Measurements from ENCODE around the gene XCL1.
"Not testable (repeated sequence)": the region's sequence is repeated elsewhere in the genome, so short reads cannot be mapped to it uniquely, and the experiment has no call there.

DNA sequence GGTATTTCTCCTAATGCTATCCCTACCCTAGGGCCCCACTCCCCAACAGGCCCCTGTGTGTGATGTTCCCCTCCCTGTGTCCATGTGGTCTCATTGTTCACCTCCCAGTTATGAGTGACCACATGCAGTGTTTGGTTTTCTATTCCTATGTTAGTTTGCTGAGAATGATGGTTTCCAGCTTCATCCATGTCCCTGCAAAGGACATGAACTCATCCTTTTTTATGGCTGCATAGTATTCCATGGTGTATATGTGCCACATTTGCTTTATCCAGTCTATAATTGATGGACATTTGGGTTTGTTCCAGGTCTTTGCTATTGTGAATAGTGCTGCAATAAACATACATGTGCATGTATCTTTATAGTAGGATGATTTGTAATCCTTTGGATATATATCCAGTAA, 19.0 kb downstream of the XCL1 start:
- not testable (repeated sequence) for TF ChIP-seq EZH2 (optimal IDR thresholded peaks at IDR 0.05; ENCODE audit: low read depth, low read length); EZH2phosphoT487 (IDR thresholded peaks at IDR 0.05; ENCODE audit: low read length)
- TF ChIP-seq, protein P1, sequence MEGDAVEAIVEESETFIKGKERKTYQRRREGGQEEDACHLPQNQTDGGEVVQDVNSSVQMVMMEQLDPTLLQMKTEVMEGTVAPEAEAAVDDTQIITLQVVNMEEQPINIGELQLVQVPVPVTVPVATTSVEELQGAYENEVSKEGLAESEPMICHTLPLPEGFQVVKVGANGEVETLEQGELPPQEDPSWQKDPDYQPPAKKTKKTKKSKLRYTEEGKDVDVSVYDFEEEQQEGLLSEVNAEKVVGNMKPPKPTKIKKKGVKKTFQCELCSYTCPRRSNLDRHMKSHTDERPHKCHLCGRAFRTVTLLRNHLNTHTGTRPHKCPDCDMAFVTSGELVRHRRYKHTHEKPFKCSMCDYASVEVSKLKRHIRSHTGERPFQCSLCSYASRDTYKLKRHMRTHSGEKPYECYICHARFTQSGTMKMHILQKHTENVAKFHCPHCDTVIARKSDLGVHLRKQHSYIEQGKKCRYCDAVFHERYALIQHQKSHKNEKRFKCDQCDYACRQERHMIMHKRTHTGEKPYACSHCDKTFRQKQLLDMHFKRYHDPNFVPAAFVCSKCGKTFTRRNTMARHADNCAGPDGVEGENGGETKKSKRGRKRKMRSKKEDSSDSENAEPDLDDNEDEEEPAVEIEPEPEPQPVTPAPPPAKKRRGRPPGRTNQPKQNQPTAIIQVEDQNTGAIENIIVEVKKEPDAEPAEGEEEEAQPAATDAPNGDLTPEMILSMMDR (IDR thresholded peaks at IDR 0.05; ENCODE audit: low read length): not testable (repeated sequence)

Measured in MM.1S (cell line).